Heart right ventricle (tissue), 16 donors: ENCODE data around the gene PRKN. TPM values are rescaled to one million over a fixed set of nuclear protein-coding genes. Genes with fewer than 3 reads are reported as not detected.

Source experiments
- ATAC-seq, 8 donors: fragments of 200-7000 bp; cut with Tn5 transposase; one replicate each; pipeline ENCODE4 v1.9.1; 2020; ENCODE audit warnings: mild to moderate bottlenecking in 8 of 8, moderate library complexity in 8 of 8, moderate number of reproducible peaks in 1 of 8
- DNase-seq, 2 donors: peaks; one replicate each; pipeline ENCODE4 v3.0.0-alpha.2; 2020
- H3K27ac ChIP-seq, 10 donors: fragments of 200-600 bp; sonication (generic) in 2 of 10; one replicate each; pipeline versions ENCODE4 v1.5.0 to v1.8.0; 2020 to 2022; ENCODE audit warnings: mild to moderate bottlenecking in 3 of 10
- H3K27me3 ChIP-seq, 7 donors: fragments of 200-600 bp; one replicate each; pipeline ENCODE4 v1.8.0; 2021 to 2022; ENCODE audit warnings: mild to moderate bottlenecking in 2 of 7
- H3K36me3 ChIP-seq, 9 donors: fragments of 200-600 bp; sonication (generic) in 1 of 9; one replicate each; pipeline versions ENCODE4 v1.5.0 to v1.8.0; 2020 to 2022; ENCODE audit warnings: mild to moderate bottlenecking in 2 of 9
- H3K4me1 ChIP-seq, 9 donors: fragments of 200-600 bp; sonication (generic) in 1 of 9; one replicate each; pipeline versions ENCODE4 v1.5.0 to v1.8.0; 2020 to 2022; ENCODE audit warnings: mild to moderate bottlenecking in 4 of 9
- H3K4me3 ChIP-seq, 10 donors: fragments of 200-600 bp; sonication (generic) in 2 of 10; one replicate each; pipeline versions ENCODE4 v1.5.0 to v1.8.0; 2020 to 2022; ENCODE audit warnings: mild to moderate bottlenecking in 7 of 10, moderate library complexity in 2 of 10
- H3K9me3 ChIP-seq, 11 donors: fragments of 200-600 bp in 10 of 11; sonication (generic) in 2 of 11; one replicate each; pipeline versions ENCODE4 v1.5.0 to v1.8.0; 2013 to 2022; ENCODE audit warnings: mild to moderate bottlenecking in 2 of 11, control low read depth in 1 of 11, moderate library complexity in 1 of 11
- CTCF ChIP-seq, 9 donors: fragments of 200-600 bp; sonication (generic) in 2 of 9; IDR thresholded peaks; one replicate each; pipeline versions ENCODE4 v1.5.0 to v1.8.0; 2021 to 2022; ENCODE audit warnings: antibody characterized with exemption in 9 of 9, mild to moderate bottlenecking in 5 of 9, moderate library complexity in 1 of 9
- WGBS, 2 donors: extraction: QIAGEN DNeasy Blood & Tissue Kit; methylation state at CpG; one replicate each; pipeline ENCODE4 v1.1.7; 2013; ENCODE audit warnings: inconsistent platforms in 1 of 2; 5-methylcytosine and 5-hydroxymethylcytosine counted together
- intact Hi-C, 10 donors: fragments of 100-400 bp; cut with DNase I; formaldehyde crosslinking; loops; one replicate each; pipeline versions ENCODE4 v1.11.1 to v1.14.2; 2022
- polyA plus RNA-seq, 2 donors: library from polyadenylated mRNA; stranded (reverse); fragments of 200-250 nt; gene quantifications; one replicate each; pipeline ENCODE4 v1.2.3, GENCODE V29; 2013
- total RNA-seq, 10 donors: library from RNA; stranded (reverse); fragmentation: NEBNext Ultra II Directional in 3 of 10; extraction: Animal tissue kit (Norgen Biotek cat#: 25700) in 3 of 10; gene quantifications; one replicate each; pipeline versions ENCODE4 v1.2.1 to v1.2.4, GENCODE V29; 2021 to 2023
- donor health status: Arrhythmogenic right ventricular cardiomyopathy.
- donor health status: ischemic (EF 13 %, LVEDD 7.1; RV severe dilation, severe dysfunction).
- donor health status: healthy with polysubstance abuse.
- donor health status: DM: no; HTN: yes; CAD: no.
- donor health status: DM: no; HTN: no; CAD: no.
- donor health status: ischemic (EF 25% LVEDD 6.9; RV normal size, moderate dysfunction).
- donor health status: ischemic (EF 25% LVEDD 5.7; RV mildly dilated, moderate dysfunction).
- donor health status: healthy.
- donor health status: DM: yes; HTN: yes; CAD: no.
- donor health status: Ischemic cardiomyopathy.
- donor health status: ischemic (EF 35%, LVEDD 5.7; RV mildly dilated, moderate dysfunction).
- donor health status: nonischemic (EF 11% LVEDD 7.7; RV severe dilation, severe dysfunction).
- donor health status: DM: yes; HTN: yes; CAD: no.
- donor health status: PGD.
- donor health status: ischemic (EF 29% LVEDD 5.4; RV normal size, mild dysfunction).
- donor health status: nonischemic (EF 23%, LVEDD 6.1; RV moderate dilation, normal function).

Gene PRKN
- total and polyA plus RNA-seq, 12 donors = 2.3 to 27.7 (median 26.3) TPM

GRCh38 chr6:162621246-162621645 is 106.3 kb downstream of the PRKN start:
- Histone ChIP-seq H3K4me3 (no peak overlapping the region), H3K27me3 (no peaks in the 10 kb centered on the region), H3K27ac (no peak overlapping the region), H3K4me1 (peaks cover 0 to 19% (median 4%) of the 10 kb centered on the region in 9 donors), H3K36me3 (no peaks in the 10 kb centered on the region), H3K9me3 (no peaks in the 10 kb centered on the region)
- ATAC-seq (peak in 6 of 8 donors; percentile 20 to 78 (median 46)), DNase-seq (no peak)
- intact Hi-C loops = no loop called here
- no peak for TF ChIP-seq CTCF (IDR thresholded peaks at IDR 0.05)
- WGBS, 2 donors = 40 to 55% methylated on average over 4 of the region's 4 CpGs

- H3K36me3 ChIP-seq = no peaks in the 10 kb centered on the region
- H3K4me1 ChIP-seq = peaks cover 0 to 23% (median 6%) of the 10 kb centered on the region in 9 donors
- WGBS, 2 donors = 89 to 95% methylated on average over 2 of the region's 2 CpGs
- H3K27me3 ChIP-seq = no peaks in the 10 kb centered on the region
- DNase-seq = no peak
- H3K9me3 ChIP-seq = no peaks in the 10 kb centered on the region
- no peak overlapping the region for H3K4me3 ChIP-seq
- no peak overlapping the region for H3K27ac ChIP-seq
- no peak for TF ChIP-seq CTCF (IDR thresholded peaks at IDR 0.05)
- ATAC-seq = no peak
- intact Hi-C loops = no loop called here
Observed at GRCh38 chr6:162620073-162620472, 107.5 kb downstream of the PRKN start.

GRCh38 chr6:162618448-162619002 is 109.0 kb downstream of the PRKN start:
- no peaks in the 10 kb centered on the region for H3K9me3 ChIP-seq
- WGBS, 2 donors = 92 to 95% methylated on average over 6 of the region's 6 CpGs

GRCh38 chr6:162615016-162615705 is 112.4 kb downstream of the PRKN start:
- no peaks in the 10 kb centered on the region for H3K36me3 ChIP-seq
- H3K4me1 ChIP-seq = peaks cover 0 to 10% (median 5%) of the 10 kb centered on the region in 9 donors
- no peak for TF ChIP-seq CTCF (IDR thresholded peaks at IDR 0.05)
- intact Hi-C loops = loop anchor here in 3 of 10 donors (10.0 kb wide), 1 partner anchor 110 kb away; the partner anchor contains the start of genes PACRG (in 3 of the 3) and PRKN (in 3 of the 3)
- no peak overlapping the region for H3K4me3 ChIP-seq
- no peak overlapping the region for H3K27ac ChIP-seq
- ATAC-seq (peak in 5 of 8 donors; percentile 43 to 91 (median 55)), DNase-seq (no peak)
- H3K27me3 ChIP-seq = no peaks in the 10 kb centered on the region
- no peaks in the 10 kb centered on the region for H3K9me3 ChIP-seq
- 76 to 86% methylated on average over 2 of the region's 2 CpGs for WGBS, 2 donors

More at GRCh38 chr6:162618448-162619002, 109.0 kb downstream of the PRKN start:
- Histone ChIP-seq H3K4me1 (peaks cover 0 to 24% (median 10%) of the 10 kb centered on the region in 9 donors), H3K36me3 (no peaks in the 10 kb centered on the region), H3K27ac (no peak overlapping the region), H3K27me3 (no peaks in the 10 kb centered on the region), H3K4me3 (no peak overlapping the region)
- intact Hi-C loops = loop anchor here in 3 of 10 donors (10.0 kb wide), 1 partner anchor 106 kb away; the partner anchor contains the start of genes PACRG (in 3 of the 3) and PRKN (in 3 of the 3)
- no peak for TF ChIP-seq CTCF (IDR thresholded peaks at IDR 0.05)
- DNase-seq (no peak), ATAC-seq (no peak)
